Activated T-cell treated with anti-CD3 and anti-CD28 coated beads for 48 hours (primary cell): Measurements from ENCODE around the gene SLC30A7.
"Not testable (repeated sequence)": the region's sequence is repeated elsewhere in the genome, so short reads cannot be mapped to it uniquely, and the experiment has no call there.

ENCODE experiments used
- DNase-seq: peaks from one replicate; pipeline ENCODE4 v3.0.0-alpha.2; 2020; ENCODE audit warnings: low read depth

Gene SLC30A7

DNA sequence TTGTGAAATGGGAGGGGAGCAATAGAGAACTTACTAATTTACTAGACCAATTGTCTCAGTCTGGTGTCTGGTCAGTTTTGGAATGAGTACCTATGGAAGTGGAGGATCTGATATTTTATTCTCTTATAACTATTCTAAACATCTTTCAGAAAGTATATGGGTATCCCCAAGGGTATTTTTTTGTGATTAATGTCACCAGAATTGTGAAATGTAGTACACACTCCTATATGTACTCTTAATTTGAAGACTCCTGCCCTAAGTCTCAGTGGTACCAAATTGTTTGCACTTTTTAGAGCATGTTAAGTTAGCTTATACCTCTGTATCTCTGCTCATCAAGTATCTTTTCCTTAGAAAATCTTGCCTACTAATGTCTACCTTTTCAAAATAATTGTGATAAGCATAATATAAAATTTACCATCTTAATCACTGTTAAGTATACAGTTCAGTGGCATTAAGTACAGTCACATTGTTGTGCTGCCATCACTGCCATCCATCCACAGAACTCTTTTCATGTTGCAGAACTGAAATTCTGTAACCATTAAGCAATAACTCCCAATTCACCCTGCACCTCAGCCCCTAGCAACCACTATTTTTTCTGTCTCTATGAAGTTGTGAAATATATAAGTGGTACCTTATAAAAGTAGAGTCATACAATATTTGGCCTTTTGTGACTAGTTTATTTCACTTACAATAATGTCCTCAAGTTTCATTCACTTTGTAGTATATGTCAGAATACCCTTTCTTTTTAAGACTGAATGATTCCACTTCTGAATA, 40.5 kb downstream of the SLC30A7 start:
- no peak for DNase-seq

DNA sequence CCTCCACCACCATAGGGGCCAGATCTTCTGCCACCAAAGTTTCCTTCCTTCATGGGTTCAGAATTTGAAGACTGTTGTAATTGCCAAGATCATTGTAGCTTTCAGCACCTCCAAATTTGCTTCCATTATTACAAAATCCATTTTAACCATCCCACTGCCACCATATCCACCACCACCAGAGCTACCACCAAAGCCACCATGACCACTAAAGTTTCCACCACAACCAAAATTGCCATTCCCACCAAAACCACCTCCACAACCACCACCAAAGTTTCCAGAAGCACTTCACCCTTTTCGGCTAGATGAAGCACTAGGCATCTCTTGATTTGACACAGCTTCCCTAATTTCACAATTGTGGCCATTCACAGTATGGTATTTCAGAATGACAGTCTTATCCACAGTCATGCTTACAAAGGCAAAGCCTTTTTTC, 45.2 kb downstream of the SLC30A7 start:
- peak; percentile 54 for DNase-seq

DNA sequence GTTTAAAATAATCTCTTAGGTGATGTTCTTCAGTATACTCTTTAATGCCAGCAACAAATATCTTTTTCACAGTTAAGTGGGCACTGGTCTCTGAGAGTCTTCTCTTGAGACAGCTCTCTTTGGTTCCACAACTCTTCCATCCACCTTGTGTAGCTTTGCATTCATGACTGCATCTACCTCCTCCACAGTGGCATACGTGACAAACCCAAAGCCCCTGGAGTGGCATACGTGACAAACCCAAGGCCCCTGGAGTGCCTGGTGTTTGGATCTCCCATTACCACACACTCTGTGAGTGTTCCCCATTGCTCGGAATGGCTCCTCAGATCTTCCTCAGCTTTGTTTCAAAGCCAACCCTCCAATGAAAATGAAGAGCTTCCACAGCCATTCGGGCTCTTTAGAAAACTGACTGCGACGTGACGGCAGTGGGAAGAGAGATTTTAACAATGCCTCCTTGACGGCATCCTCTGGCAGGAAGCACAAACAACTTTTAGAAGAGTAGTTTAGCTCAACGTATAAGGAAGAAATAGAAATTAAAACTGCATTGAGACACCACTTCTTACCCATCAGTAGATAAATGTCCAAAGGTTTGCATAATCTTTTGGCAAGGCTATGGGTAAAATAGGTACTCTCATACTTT, 45.8 kb downstream of the SLC30A7 start:
- DNase-seq, result no peak

DNA sequence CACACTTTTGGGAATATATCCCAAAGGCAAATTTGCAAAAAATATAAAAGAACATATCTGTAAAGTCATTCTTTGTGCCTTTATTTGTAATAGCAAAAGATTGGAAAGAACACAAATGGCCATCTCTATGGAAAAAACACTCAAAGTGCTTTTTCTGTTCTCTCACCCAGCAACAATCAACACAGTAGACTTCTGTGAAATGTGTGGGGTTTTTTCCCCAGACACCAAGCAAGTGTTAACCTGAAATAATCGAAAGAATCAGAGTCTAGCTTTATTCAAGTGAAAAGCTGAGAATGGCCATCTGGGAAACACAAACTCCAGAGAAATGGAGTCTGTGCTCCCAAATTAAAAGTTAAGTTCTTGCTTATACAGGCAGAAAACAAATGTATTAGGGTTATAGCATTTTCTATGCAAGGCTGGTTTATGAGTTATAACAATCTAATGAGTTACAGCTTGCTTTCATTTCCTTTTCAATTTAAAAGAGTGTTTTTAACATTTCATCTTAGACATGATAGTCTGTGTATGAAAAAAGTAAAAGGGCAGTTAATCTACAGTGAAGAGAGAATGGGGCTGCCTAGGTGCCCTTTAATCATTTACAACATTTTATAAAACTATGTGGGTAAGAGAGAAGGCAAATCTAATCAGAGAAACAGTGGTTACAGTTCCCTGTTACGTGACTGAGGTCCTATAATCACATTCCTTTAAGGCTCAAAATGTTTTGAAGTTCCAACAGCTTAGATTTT, 46.6 kb downstream of the SLC30A7 start:
- DNase-seq, result no peak

DNA sequence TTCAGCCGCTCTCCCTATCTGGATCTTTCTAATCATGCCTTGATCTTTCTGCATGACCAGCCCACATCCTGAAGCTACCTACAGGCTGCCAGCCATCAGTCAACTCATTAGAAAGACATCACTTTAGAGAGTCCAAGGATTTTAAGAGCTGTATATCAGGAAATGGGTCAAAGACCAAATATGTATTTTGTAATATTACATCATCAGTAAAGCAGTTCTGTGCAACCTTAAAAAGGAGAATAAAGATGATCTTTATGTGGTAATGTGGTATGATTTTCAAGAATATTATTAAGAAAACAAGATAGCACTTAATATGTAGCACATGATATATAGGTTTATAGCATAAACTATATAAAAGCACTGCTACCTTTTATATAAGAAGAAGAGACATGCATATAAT, 47.6 kb downstream of the SLC30A7 start:
- no peak for DNase-seq

DNA sequence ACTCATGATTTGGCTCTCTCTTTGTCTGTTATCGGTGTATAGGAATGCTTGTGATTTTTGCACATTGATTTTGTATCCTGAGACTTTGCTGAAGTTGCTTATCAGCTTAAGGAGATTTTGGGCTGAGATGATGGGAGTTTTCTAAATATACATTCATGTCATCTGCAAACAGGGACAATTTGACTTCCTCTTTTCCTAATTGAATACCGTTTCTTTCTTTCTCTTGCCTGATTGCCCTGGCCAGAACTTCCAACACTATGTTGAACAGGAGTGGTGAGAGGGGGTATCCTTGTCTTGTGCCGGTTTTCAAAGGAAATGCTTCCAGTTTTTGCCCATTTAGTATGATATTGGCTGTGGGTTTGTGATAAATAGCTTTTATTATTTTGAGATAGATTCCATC, 50.2 kb downstream of the SLC30A7 start:
- DNase-seq, result not testable (repeated sequence)

DNA sequence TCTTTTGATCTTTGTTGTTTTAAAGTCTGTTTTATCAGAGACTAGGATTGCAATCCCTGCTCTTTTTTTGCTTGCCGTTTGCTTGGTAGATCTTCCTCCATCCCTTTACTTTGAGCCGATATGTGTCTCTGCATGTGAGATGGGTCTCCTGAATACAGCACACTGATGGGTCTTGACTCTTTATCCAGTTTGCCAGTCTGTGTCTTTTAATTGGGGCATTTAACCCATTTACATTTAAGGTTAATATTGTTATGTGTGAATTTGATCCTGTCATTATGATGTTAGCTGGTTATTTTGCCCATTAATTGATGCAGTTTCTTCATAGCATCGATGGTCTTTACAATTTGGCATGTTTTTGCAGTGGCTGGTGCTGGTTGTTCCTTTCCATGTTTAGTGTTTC, 51.9 kb downstream of the SLC30A7 start:
- DNase-seq, result not testable (repeated sequence)

DNA sequence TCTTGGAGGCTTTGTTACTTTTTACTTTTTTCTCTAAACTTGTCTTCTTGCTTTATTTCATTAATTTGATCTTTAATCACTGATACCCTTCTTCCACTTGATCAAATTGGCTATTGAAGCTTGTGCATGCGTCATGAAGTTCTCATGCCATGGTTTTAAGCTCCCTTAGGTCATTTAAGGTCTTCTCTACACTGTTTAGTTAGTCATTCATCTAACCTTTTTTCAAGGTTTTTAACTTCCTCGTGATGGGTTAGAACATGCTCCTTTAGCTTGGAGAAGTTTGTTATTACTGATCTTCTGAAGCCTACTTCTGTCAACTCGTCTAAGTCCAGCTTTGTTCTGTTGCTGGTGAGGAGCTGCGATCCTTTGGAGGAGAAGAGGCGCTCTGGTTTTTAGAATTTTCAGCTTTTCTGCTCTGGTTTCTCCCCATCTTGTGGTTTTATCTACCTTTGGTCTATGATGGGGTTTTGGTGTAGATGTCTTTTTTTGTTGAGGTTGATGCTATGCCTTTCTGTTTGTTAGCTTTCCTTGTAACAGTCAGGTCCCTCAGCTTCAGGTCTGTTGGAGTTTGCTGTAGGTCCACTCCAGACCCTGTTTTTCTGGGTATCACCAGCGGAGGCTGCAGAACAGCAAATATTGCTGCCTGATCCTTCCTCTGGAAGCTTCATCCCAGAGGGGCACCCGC, 53.0 kb downstream of the SLC30A7 start:
- not testable (repeated sequence) for DNase-seq

DNA sequence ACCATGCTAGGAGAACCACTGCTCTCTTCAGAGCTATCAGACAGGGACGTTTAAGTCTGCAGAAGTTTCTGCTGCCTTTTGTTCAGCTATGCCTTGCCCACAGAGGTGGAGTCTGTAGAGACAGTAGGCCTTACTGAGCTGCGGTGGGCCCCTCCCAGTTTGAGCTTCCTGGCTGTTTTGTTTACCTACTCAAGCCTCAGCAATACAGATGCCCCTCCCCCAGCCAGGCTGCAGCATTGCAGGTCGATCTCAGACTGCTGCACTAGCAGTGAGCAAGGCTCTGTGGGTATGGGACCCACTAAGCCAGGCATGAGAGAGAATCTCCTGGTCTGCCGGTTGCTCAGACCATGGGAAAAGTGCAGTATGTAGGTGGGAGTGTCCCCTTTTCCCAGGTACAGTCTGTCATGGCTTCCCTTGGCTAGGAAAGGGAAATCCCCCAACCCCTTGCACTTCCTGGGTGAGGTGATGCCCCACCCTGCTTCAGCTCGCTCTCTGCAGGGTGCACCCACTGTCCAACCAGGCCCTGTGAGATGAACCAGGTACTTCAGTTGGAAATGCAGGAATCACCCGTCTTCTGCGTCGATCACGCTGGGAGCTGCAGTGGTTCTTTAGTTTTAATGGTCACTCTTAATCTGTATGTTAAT, 53.7 kb downstream of the SLC30A7 start:
- DNase-seq, result not testable (repeated sequence)

DNA sequence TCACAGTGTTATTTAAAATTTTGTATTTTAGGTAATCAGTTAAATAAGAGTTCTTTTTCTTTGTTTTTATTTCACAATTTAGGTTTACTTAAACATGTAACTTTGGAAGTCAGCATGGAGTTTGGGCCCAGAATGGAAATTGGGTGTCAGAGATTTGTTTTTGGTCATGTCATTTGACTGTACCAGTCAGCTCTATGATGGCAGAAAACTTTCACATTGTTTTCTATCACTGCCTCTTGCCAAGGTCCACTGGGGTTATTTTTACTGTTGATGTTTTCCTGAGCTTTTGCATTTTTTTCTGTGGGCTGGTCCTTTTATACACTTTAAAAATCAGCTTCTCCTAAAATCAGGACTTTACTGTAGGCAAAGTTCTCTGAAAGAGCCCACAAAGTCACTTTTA, 54.4 kb downstream of the SLC30A7 start:
- DNase-seq, result no peak

DNA sequence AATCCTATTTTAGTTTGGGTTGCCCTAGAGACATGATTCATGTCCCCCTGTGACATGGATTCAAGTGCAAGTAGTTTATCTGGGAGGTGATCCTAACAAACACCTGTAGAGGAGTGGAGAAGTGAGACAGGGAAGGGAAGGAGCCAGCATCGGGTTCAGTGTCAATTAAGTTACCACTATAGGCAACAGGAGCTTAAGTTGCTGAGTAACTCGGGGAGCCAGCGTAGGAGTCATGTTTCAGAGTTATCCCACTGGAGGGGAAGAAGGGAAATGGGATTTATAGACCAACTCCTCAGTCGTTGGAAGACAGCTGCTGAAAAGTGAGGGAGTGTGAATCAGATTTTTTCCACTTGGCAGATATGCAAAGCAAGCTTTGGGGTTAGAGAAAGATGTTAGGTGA, 54.9 kb downstream of the SLC30A7 start:
- DNase-seq, result no peak

DNA sequence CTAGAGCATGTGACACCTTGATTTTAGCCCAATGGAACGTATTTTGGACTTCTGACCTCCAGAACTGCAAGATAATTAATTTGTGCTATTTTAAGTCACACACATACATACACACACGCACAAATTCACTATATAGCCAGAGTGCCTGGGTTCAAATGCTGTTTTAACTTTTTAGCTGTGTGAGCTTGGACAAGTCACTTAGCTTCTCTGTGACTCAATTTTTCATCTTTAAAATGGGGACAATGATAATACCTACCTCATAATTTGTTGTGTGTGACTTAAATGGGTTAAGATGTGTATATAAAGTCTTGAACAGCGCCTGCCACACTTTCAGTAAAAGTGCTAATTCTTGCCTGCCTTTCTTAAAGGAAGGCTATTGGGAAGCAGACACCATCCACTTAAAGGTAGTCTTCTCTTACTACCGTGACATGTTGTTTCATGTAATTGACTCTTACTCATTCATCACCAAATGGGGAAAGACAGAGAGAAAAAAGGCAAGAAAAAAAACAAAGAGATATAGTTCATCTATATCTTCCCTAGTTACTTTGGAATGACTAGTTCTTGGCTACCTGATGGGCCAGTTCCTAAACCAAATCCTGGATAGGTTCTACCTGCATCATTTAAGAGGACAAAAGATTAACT, 56.3 kb downstream of the SLC30A7 start:
- DNase-seq, result no peak

DNA sequence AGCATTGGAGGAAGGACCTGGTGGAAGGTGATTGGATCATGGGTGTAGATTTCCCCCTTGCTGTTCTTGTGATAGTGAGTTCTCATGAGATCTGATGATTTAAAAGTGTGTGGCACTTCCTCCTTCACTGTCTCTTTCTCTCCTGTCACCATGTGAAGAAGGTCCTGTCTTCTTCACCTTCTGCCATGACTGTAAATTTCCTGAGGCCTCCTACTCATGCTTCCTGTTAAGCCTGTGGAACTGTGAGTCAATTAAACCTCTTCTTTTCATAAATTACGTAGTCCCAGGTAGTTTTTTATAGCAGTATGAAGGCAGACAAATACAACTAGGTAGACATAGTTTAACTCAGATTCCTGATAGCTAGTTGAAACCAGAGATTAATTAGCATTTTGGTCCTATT, 57.1 kb downstream of the SLC30A7 start:
- not testable (repeated sequence) for DNase-seq

DNA sequence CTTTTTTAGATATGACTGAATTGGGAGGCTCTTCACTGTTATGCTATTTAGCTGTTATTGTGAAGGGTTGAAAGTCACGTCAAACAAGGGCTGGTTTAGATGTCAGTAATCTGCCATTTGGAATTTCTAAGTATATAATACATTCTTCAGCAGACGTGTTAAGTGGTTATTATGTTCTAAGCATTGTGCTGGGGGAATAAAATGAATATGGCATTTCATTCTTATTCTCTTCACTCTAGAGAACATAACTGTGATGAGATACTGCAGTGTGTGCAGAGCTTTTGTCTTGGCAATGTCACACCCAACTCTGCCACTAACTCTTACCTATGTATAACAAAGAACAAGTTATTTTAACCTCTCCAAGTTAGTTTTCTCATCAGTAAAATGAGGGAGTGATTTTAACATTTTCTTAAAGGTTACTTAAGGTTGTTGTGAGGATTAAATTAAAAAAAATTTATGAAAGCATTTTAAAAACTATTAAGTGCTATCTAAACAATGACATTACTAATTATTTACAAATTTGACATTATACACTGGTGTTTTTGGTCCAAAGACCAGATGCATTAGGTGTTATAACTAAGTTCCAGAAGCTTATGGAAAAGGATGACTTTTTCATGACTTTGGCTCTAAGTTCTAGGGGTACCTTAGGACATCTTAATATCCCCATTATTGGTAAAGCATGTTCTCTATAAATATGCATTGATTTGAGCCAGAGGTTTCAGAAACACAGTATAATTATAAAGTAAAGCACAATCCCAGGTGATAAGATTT, 58.3 kb downstream of the SLC30A7 start:
- no peak for DNase-seq

DNA sequence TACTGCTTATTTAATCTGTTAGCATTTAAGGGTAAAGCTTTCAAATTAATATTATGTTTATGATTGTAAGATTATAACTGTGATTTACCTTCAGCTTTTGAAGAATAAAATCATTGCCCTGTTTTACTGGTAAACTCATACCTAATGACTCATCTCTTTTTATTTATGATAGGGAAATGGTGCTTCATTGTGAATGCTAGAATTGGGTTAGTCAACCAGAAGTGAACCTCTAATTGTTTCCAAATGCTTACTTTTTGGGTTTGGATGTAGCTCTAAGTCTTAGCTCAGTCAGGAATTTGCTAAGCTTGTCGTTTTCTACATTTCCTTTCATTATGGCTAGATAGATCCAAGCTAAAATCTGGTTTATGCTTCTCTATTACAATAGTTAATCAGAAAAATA, 59.4 kb downstream of the SLC30A7 start:
- no peak for DNase-seq

DNA sequence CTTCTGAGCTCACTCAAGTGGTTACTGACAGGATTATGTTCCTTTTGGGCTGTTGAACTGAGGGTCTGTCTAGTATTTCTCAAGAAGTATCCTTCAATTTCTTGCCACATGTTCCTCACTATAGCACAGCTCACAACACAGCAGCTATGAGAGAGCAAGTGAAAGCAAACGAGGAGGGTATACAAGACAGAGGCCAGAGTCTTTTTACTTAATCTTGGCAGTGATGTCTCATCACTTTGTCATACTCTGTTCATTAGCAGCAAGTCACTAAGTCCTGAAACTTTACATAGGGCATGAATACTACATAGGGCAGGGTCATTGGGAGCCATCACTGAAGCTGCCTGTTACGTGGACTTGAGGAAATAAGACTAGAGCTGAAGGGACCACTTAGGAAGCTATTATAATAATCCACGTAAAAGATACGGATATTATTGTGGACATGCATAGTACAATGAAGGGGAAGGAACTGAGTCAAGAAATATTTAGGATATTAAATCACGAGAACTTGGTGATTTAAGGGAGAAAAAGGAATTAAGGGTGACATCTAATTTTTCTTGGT, 63.7 kb downstream of the SLC30A7 start:
- DNase-seq, result no peak

DNA sequence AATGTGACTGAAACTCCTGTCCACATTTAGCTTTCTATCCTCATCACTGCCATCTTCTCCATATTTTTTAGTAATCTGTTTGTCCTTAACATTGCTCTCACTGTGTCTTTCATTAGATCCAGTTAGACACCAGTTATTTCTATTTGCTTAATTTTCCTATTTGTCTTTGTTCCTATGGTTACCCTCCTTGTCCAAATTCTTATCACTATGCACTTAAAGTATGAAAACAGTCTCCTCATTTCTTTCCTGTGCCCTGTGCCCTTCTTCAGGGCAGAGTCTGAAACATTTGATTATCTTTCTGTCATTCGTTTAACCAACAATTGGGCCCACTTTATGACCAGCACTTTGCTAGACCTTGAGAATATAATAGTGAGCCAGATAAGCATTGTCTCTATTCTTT, 64.2 kb downstream of the SLC30A7 start:
- DNase-seq, result no peak

DNA sequence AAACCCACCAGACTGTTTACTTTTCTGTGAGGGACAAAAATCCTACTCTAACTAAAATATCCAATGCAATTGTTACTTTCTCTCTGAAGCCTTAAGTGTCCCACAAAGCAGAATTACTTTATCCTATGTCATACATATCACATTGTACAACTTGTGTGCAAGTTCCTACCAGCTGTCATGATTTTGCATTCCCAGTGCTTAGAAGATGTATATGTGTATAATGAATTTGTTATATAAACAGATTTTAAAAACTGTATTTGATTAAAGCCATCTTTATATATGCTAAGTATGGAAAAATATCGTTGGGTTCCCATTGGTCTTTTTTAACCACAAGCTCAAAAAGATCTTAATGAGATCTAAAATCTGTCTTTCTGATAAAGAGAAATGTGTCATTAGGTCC, 72.7 kb downstream of the SLC30A7 start:
- DNase-seq, result no peak

DNA sequence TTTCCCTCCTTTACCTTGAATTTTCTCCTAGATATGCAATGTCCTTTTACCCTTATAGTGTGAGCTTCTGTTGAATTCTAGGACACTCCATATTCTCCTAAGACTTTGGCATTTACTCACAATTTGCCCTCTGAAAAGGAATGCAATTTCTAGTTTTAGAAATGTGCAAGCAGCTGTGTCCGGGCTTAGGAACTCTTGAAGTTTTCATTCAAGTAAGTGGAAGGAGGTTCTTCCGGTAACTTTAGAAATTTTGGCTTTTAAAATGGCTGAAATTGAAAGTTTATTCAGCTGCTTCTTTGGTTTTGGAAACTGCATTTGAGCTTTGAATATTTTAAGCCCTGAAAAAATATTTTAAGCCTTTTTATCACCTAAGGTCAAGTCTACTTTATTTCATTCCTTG, 73.4 kb downstream of the SLC30A7 start:
- DNase-seq, result no peak

DNA sequence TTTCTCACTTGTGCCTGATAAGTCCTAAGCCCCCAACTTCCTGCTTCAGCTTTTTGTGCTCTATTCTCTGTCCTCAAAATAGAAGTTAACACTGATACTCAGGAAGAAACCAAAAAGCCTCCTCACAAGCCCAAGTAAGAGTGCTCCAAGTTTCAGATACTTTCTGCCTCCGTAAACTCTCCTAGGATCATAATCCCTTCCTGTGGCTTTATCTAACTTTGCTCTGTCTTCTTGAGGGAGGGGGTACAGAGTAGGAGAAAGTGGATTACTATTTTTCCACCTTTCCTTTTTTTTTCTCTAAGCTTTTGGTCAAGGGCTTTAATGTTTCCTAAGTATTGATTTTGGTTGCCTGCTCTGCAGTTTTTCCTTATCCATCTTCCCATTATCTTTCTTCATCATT, 75.1 kb downstream of the SLC30A7 start:
- DNase-seq, result no peak
